IMR-90 (cell line): ENCODE measurements around the gene PIK3R5. TPM values are rescaled to one million over a fixed set of nuclear protein-coding genes. Genes with fewer than 3 reads are reported as not detected.

Experiments used
- ATAC-seq: fragments of 200-7000 bp; cut with Tn5 transposase; 2 replicates; pipeline ENCODE4 v1.9.1; 2020; ENCODE audit warnings: low read depth, mild to moderate bottlenecking, moderate library complexity
- BruUV-seq: library from RNA; stranded (reverse); fragments of 400-500 nt; replicated peaks from 2 replicates; lab custom pipeline; 2021; lab: Mats Ljungman, UMichigan
- CTCF ChIA-PET: fragments of 300-600 bp; formaldehyde crosslinking; extraction: SDS; loops from one replicate; lab custom pipeline; 2021; ENCODE audit warnings: antibody characterized with exemption; lab: Yijun Ruan, JAX
- POLR2A ChIA-PET: fragments of 300-600 bp; sonication (Branson Sonifier 250); formaldehyde crosslinking; loops from one replicate; lab custom pipeline; 2022; ENCODE audit warnings: antibody characterized with exemption; ENCODE audit not compliant: unreplicated experiment; lab: Charles Lee
- DNase-seq: peaks from one replicate; pipeline ENCODE4 v3.0.0; 2013
- H2AFZ ChIP-seq: replicated peaks from 2 replicates; pipeline ENCODE3; 2013; ENCODE audit warnings: low read length, mild to moderate bottlenecking; ENCODE audit not compliant: poor library complexity
- H2AK5ac ChIP-seq: 2 replicates; pipeline ENCODE4 v1.6.1; 2013; ENCODE audit warnings: low read depth, low read length, inconsistent platforms
- H2AK9ac ChIP-seq: replicated peaks from 2 replicates; pipeline ENCODE3; 2013; ENCODE audit warnings: mild to moderate bottlenecking, low read depth, low read length, moderate library complexity; ENCODE audit not compliant: poor library complexity
- H2BK120ac ChIP-seq: 2 replicates; pipeline ENCODE4 v1.6.1; 2013; ENCODE audit warnings: low read depth, low read length, inconsistent platforms
- H2BK15ac ChIP-seq: 3 replicates; pipeline ENCODE4 v1.6.1; 2013; ENCODE audit warnings: low read depth, low read length, inconsistent platforms
- H2BK20ac ChIP-seq: 2 replicates; pipeline ENCODE4 v1.6.1; 2013; ENCODE audit warnings: low read depth, mild to moderate bottlenecking, inconsistent platforms, low read length, moderate library complexity
- H2BK5ac ChIP-seq: 2 replicates; pipeline ENCODE4 v1.6.1; 2013; ENCODE audit warnings: mild to moderate bottlenecking, low read depth, low read length, inconsistent platforms; ENCODE audit not compliant: poor library complexity, severe bottlenecking
- H3K14ac ChIP-seq: replicated peaks from 2 replicates; pipeline ENCODE4 v1.6.1; 2013; ENCODE audit warnings: low read depth, low read length, inconsistent platforms
- H3K18ac ChIP-seq: 2 replicates; pipeline ENCODE4 v1.6.1; 2013; ENCODE audit warnings: low read depth, low read length, control low read depth
- H3K23ac ChIP-seq: 2 replicates; pipeline ENCODE4 v1.6.1; 2013; ENCODE audit warnings: low read depth, low read length, inconsistent platforms
- H3K27ac ChIP-seq: 2 replicates; pipeline ENCODE4 v1.5.1; 2013; ENCODE audit warnings: mild to moderate bottlenecking, control low read depth, low read length; ENCODE audit not compliant: insufficient read depth
- H3K27me3 ChIP-seq: 2 replicates; pipeline ENCODE4 v1.6.1; 2013; ENCODE audit warnings: low read length; ENCODE audit not compliant: control insufficient read depth, insufficient read depth
- H3K36me3 ChIP-seq: 2 replicates; pipeline ENCODE4 v1.6.1; 2013; ENCODE audit warnings: low read length, mixed read lengths; ENCODE audit not compliant: control insufficient read depth, insufficient read depth
- H3K4ac ChIP-seq: 2 replicates; pipeline ENCODE4 v1.6.1; 2013; ENCODE audit warnings: low read depth, low read length, inconsistent platforms
- H3K4me1 ChIP-seq: 2 replicates; pipeline ENCODE4 v1.6.1; 2013; ENCODE audit warnings: low read length, mixed read lengths; ENCODE audit not compliant: control insufficient read depth, insufficient read depth
- H3K4me2 ChIP-seq: 2 replicates; pipeline ENCODE4 v1.6.1; 2013; ENCODE audit warnings: low read depth, mild to moderate bottlenecking, control low read depth, low read length, moderate library complexity
- H3K4me3 ChIP-seq: 2 replicates; pipeline ENCODE4 v1.5.1; 2013; ENCODE audit warnings: low read depth, mild to moderate bottlenecking, control low read depth, low read length, moderate library complexity; ENCODE audit not compliant: insufficient read depth
- H3K56ac ChIP-seq: 2 replicates; pipeline ENCODE4 v1.6.1; 2013; ENCODE audit warnings: low read length, inconsistent platforms; ENCODE audit not compliant: insufficient read depth; ENCODE audit errors: extremely low read depth
- H3K79me1 ChIP-seq, 2 experiments: 2 replicates each; pipeline ENCODE4 v1.6.1; 2013; ENCODE audit warnings: low read length in 2 of 2, inconsistent platforms in 1 of 2, low read depth in 1 of 2
- H3K9ac ChIP-seq: 2 replicates; pipeline ENCODE4 v1.6.1; 2013; ENCODE audit warnings: low read depth, low read length, control low read depth
- H3K9me1 ChIP-seq: 2 replicates; pipeline ENCODE4 v1.6.1; 2013; ENCODE audit warnings: low read length, inconsistent platforms; ENCODE audit not compliant: insufficient read depth
- H3K9me3 ChIP-seq: 2 replicates; pipeline ENCODE4 v1.6.1; 2013; ENCODE audit warnings: low read length; ENCODE audit not compliant: control insufficient read depth, insufficient read depth
- H4K20me1 ChIP-seq: 2 replicates; pipeline ENCODE4 v1.6.1; 2013; ENCODE audit warnings: low read length, inconsistent platforms; ENCODE audit not compliant: insufficient read depth
- H4K5ac ChIP-seq: 2 replicates; pipeline ENCODE4 v1.6.1; 2013; ENCODE audit warnings: mild to moderate bottlenecking, low read depth, low read length, control low read depth
- H4K8ac ChIP-seq, 2 experiments: 2 replicates each; pipeline ENCODE4 v1.6.1; 2013; ENCODE audit warnings: low read depth in 2 of 2, low read length in 2 of 2, control low read depth in 1 of 2, inconsistent platforms in 1 of 2
- H4K91ac ChIP-seq: 2 replicates; pipeline ENCODE4 v1.6.1; 2013; ENCODE audit warnings: low read depth, low read length, inconsistent platforms; ENCODE audit not compliant: insufficient read depth
- BHLHE40 ChIP-seq: fragments of 150-350 bp; IDR thresholded peaks from 2 replicates; pipeline ENCODE4 v1.6.1; 2016; ENCODE audit warnings: mild to moderate bottlenecking, low read depth, low read length
- CEBPB ChIP-seq: IDR thresholded peaks from 2 replicates; pipeline ENCODE4 v1.6.1; 2012; ENCODE audit warnings: low read depth, low read length, improper control_type of control experiment
- CHD1 ChIP-seq: IDR thresholded peaks from 2 replicates; pipeline ENCODE4 v1.6.1; 2012; ENCODE audit warnings: low read depth, low read length, improper control_type of control experiment
- MAFK ChIP-seq: IDR thresholded peaks from 2 replicates; pipeline ENCODE4 v1.6.1; 2012; ENCODE audit warnings: low read depth, low read length, improper control_type of control experiment
- MAZ ChIP-seq: IDR thresholded peaks from 2 replicates; pipeline ENCODE4 v1.6.1; 2012; ENCODE audit warnings: low read depth, mild to moderate bottlenecking, low read length, improper control_type of control experiment, moderate library complexity, borderline replicate concordance
- MXI1 ChIP-seq: IDR thresholded peaks from 2 replicates; pipeline ENCODE4 v1.6.1; 2012; ENCODE audit warnings: low read depth, mild to moderate bottlenecking, low read length, moderate library complexity, borderline replicate concordance
- NFE2L2 ChIP-seq: fragments of 150-350 bp; IDR thresholded peaks from 2 replicates; pipeline ENCODE4 v1.6.1; 2016; ENCODE audit warnings: low read depth, mild to moderate bottlenecking, low read length
- POLR2A ChIP-seq: IDR thresholded peaks from 2 replicates; pipeline ENCODE4 v1.6.1; 2012; ENCODE audit warnings: mild to moderate bottlenecking, low read depth, low read length
- RAD21 ChIP-seq: IDR thresholded peaks from 2 replicates; pipeline ENCODE4 v1.6.1; 2012; ENCODE audit warnings: low read length, improper control_type of control experiment
- RCOR1 ChIP-seq: IDR thresholded peaks from 2 replicates; pipeline ENCODE4 v1.6.1; 2012; ENCODE audit warnings: mild to moderate bottlenecking, low read length, improper control_type of control experiment; ENCODE audit not compliant: insufficient replicate concordance
- SMC3 ChIP-seq: fragments of 150-350 bp; IDR thresholded peaks from 2 replicates; pipeline ENCODE4 v1.6.1; 2016; ENCODE audit warnings: low read depth, mild to moderate bottlenecking, antibody characterized with exemption, low read length, moderate library complexity
- WGBS, 2 experiments: methylation state at CpG; one replicate each; pipeline versions ENCODE4 v1.1.5 to v1.1.7; 2013; ENCODE audit warnings: missing lambda C conversion rate in 2 of 2; ENCODE audit not compliant: insufficient read length in 1 of 2; ENCODE audit errors: extremely low coverage in 2 of 2; 5-methylcytosine and 5-hydroxymethylcytosine counted together
- dilution Hi-C: fragments of 300-500 bp; cut with HindIII; formaldehyde crosslinking; loops from one replicate; pipeline ENCODE4 v1.14.3; 2018; ENCODE audit warnings: low sequenced_read_pairs; ENCODE audit not compliant: unreplicated experiment
- in situ Hi-C: fragments of 300-500 bp; cut with MboI; formaldehyde crosslinking; loops from 3 replicates; pipeline ENCODE4 v1.14.3; 2019; ENCODE audit warnings: low sequenced_read_pairs, inconsistent platforms, mixed read lengths
- intact Hi-C: fragments of 100-400 bp; cut with micrococcal nuclease; formaldehyde crosslinking; loops from 2 replicates; pipeline ENCODE4 v1.10.0; 2022
- polyA plus RNA-seq, 3 experiments: library from polyadenylated mRNA; depleted of rRNA; stranded (reverse); fragments of >200 nt; gene quantifications; 2 replicates each; pipeline ENCODE4 v1.2.3, GENCODE V29; 2012; ENCODE audit warnings: low replicate concordance in 1 of 3
- total RNA-seq: library from RNA; depleted of rRNA; stranded (reverse); fragments of >200 nt; gene quantifications from 2 replicates; pipeline ENCODE4 v1.2.3, GENCODE V29; 2012
- TF ChIP-seq, protein P1 (sequence below): fragments of 150-350 bp; IDR thresholded peaks from 2 replicates; pipeline ENCODE4 v1.6.1; 2016; ENCODE audit warnings: low read depth, mild to moderate bottlenecking, low read length, moderate library complexity, borderline replicate concordance
- TF ChIP-seq, protein P2 (sequence below): fragments of 150-350 bp; IDR thresholded peaks from 2 replicates; pipeline ENCODE4 v1.6.1; 2017; ENCODE audit warnings: mild to moderate bottlenecking, antibody characterized with exemption, low read length, low read depth
- TF ChIP-seq, protein P3 (sequence below): conservative IDR thresholded peaks from 2 replicates; pipeline ENCODE4 v1.5.1; 2012; ENCODE audit warnings: mild to moderate bottlenecking, low read depth, low read length, improper control_type of control experiment

PIK3R5 gene
- total and polyA plus RNA-seq, 2 of the 4 experiments (the other 2 are of a cell fraction), result not detected

GRCh38 chr17:8947201-8947600, 18.3 kb downstream of the PIK3R5 start:
- dilution Hi-C loops (no loop called here), intact Hi-C loops (no loop called here), in situ Hi-C loops (no loop called here)
- Histone ChIP-seq H4K91ac (no peak overlapping the region), H3K9ac (no peak overlapping the region), H2BK20ac (no peak overlapping the region), H3K4ac (no peak overlapping the region), H2AK9ac (no peak overlapping the region), H3K4me2 (no peak overlapping the region), H3K18ac (no peak overlapping the region), H4K20me1 (no peaks in the 10 kb centered on the region), H2BK15ac (no peak overlapping the region), H3K56ac (no peak overlapping the region), H3K14ac (no peak overlapping the region), H4K5ac (no peak overlapping the region), H2AFZ (no peak overlapping the region), H3K27me3 (no peaks in the 10 kb centered on the region), H2AK5ac (no peak overlapping the region), H3K27ac (no peak overlapping the region), H2BK120ac (no peak overlapping the region), H3K79me1 (no peaks in the 10 kb centered on the region), H3K9me1 (no peaks in the 10 kb centered on the region), H3K9me3 (peaks cover 24% of the 10 kb centered on the region), H3K23ac (no peak overlapping the region), H3K4me1 (no peaks in the 10 kb centered on the region), H4K8ac (no peak overlapping the region), H2BK5ac (no peak overlapping the region), H3K36me3 (no peaks in the 10 kb centered on the region), H3K4me3 (no peak overlapping the region)
- whole genome bisulfite sequencing, 2 experiments, result no CpG with 5 or more reads among the region's 7 CpGs
- no TSS peak for BruUV-seq
- POLR2A ChIA-PET, result no interaction called here
- no peak for ATAC-seq
- TF ChIP-seq, protein P1, sequence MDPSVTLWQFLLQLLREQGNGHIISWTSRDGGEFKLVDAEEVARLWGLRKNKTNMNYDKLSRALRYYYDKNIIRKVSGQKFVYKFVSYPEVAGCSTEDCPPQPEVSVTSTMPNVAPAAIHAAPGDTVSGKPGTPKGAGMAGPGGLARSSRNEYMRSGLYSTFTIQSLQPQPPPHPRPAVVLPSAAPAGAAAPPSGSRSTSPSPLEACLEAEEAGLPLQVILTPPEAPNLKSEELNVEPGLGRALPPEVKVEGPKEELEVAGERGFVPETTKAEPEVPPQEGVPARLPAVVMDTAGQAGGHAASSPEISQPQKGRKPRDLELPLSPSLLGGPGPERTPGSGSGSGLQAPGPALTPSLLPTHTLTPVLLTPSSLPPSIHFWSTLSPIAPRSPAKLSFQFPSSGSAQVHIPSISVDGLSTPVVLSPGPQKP, result no peak
- TF ChIP-seq, protein P2, sequence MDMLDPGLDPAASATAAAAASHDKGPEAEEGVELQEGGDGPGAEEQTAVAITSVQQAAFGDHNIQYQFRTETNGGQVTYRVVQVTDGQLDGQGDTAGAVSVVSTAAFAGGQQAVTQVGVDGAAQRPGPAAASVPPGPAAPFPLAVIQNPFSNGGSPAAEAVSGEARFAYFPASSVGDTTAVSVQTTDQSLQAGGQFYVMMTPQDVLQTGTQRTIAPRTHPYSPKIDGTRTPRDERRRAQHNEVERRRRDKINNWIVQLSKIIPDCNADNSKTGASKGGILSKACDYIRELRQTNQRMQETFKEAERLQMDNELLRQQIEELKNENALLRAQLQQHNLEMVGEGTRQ, result no peak
- no peak for TF ChIP-seq RAD21
- TF ChIP-seq BHLHE40, result no peak
- no peak for TF ChIP-seq SMC3
- no peak for TF ChIP-seq MAFK
- TF ChIP-seq MXI1, result no peak
- no peak for TF ChIP-seq CHD1
- TF ChIP-seq, protein P3, sequence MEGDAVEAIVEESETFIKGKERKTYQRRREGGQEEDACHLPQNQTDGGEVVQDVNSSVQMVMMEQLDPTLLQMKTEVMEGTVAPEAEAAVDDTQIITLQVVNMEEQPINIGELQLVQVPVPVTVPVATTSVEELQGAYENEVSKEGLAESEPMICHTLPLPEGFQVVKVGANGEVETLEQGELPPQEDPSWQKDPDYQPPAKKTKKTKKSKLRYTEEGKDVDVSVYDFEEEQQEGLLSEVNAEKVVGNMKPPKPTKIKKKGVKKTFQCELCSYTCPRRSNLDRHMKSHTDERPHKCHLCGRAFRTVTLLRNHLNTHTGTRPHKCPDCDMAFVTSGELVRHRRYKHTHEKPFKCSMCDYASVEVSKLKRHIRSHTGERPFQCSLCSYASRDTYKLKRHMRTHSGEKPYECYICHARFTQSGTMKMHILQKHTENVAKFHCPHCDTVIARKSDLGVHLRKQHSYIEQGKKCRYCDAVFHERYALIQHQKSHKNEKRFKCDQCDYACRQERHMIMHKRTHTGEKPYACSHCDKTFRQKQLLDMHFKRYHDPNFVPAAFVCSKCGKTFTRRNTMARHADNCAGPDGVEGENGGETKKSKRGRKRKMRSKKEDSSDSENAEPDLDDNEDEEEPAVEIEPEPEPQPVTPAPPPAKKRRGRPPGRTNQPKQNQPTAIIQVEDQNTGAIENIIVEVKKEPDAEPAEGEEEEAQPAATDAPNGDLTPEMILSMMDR, result no peak
- no peak for TF ChIP-seq NFE2L2
- TF ChIP-seq RCOR1, result no peak
- no peak for TF ChIP-seq POLR2A
- TF ChIP-seq MAZ, result no peak
- no peak for TF ChIP-seq CEBPB
- CTCF ChIA-PET, result no interaction called here
- DNase-seq, result no peak
